Brain microvascular endothelial cell (primary cell): ENCODE data around the gene NGEF.

Source experiments
- DNase-seq: peaks from one replicate; pipeline ENCODE4 v3.0.0-alpha.2; 2020
- H3K27ac ChIP-seq: fragments of 250-450 bp; sonication (Bioruptor Pico); 2 replicates; pipeline ENCODE4 v1.5.1; 2020; ENCODE audit warnings: mild to moderate bottlenecking, moderate library complexity
- H3K27me3 ChIP-seq: fragments of 250-450 bp; sonication (Bioruptor Pico); replicated peaks from 2 replicates; pipeline ENCODE4 v1.5.1; 2020; ENCODE audit warnings: mild to moderate bottlenecking
- H3K36me3 ChIP-seq: fragments of 250-450 bp; sonication (Bioruptor Pico); replicated peaks from 2 replicates; pipeline ENCODE4 v1.5.1; 2020; ENCODE audit warnings: mild to moderate bottlenecking
- H3K4me3 ChIP-seq: 2 replicates; pipeline ENCODE4 v1.5.1; 2011; ENCODE audit warnings: low read depth, mild to moderate bottlenecking, control low read depth, low read length, moderate library complexity
- in situ Hi-C: cut with HindIII; loops from 2 replicates; pipeline ENCODE4 v1.10.0; 2017; ENCODE audit warnings: low sequenced_read_pairs, low pct_ligation_motif_present
- TF ChIP-seq, protein P1 (sequence below): IDR thresholded peaks from 2 replicates; pipeline ENCODE4 v1.5.1; 2011; ENCODE audit warnings: low read depth, mild to moderate bottlenecking, moderate library complexity, low read length, control low read depth, inconsistent platforms; ENCODE audit errors: missing control alignments

The NGEF gene

GRCh38 chr2:232960862-232961261 lies 52.2 kb downstream of the NGEF start:
- H3K4me3 ChIP-seq = no peak overlapping the region
- in situ Hi-C loops = no loop called here
- no peaks in the 10 kb centered on the region for H3K36me3 ChIP-seq
- no peak for DNase-seq
- no peaks in the 10 kb centered on the region for H3K27me3 ChIP-seq
- H3K27ac ChIP-seq = no peak overlapping the region
- TF ChIP-seq, protein P1, sequence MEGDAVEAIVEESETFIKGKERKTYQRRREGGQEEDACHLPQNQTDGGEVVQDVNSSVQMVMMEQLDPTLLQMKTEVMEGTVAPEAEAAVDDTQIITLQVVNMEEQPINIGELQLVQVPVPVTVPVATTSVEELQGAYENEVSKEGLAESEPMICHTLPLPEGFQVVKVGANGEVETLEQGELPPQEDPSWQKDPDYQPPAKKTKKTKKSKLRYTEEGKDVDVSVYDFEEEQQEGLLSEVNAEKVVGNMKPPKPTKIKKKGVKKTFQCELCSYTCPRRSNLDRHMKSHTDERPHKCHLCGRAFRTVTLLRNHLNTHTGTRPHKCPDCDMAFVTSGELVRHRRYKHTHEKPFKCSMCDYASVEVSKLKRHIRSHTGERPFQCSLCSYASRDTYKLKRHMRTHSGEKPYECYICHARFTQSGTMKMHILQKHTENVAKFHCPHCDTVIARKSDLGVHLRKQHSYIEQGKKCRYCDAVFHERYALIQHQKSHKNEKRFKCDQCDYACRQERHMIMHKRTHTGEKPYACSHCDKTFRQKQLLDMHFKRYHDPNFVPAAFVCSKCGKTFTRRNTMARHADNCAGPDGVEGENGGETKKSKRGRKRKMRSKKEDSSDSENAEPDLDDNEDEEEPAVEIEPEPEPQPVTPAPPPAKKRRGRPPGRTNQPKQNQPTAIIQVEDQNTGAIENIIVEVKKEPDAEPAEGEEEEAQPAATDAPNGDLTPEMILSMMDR = no peak

DNA sequence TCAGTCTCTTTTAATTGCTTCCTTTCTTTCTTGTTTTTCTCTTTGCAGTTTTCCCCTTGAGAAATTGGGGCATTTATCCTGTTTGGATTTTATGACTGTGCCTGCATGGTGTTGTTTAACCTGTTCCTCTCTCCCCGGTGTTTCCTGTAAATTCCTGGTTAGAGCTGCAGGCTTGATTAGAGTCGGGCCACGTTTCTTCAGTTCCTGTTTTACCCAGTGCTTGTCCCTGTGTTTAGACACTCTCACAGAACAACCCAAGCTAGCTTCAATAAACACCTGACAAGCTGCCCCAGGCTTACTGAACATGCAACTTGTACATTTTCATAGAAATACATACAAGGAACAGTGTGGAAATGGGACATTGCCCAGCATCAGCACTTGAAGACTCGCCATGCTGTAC lies 53.9 kb downstream of the NGEF start:
- no peak overlapping the region for H3K27ac ChIP-seq
- DNase-seq = no peak
- no peak overlapping the region for H3K4me3 ChIP-seq
- H3K36me3 ChIP-seq = no peaks in the 10 kb centered on the region
- in situ Hi-C loops = no loop called here
- H3K27me3 ChIP-seq = no peaks in the 10 kb centered on the region
- TF ChIP-seq, protein P1 = no peak

DNA sequence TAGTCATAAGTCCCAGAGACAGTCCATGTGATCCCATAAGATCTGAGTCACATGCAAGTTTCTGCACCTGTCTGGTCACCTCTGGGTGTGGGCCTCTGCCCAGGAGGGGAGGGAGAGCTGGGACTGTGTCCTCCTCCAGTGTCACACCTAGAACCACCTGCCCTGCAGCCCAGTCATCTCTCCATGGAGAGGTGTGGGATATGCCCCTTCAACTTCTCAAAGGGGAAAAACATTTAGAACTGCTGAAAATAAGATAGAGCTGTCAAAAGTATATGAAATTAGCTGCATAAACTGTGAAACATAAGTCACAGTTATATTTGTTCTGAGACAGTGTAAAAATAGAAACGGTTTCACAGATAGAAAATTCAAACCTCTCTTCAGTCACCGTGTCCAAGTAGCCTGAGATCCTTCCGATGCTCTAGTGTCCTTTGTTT lies 55.4 kb downstream of the NGEF start:
- Histone ChIP-seq H3K36me3 (no peaks in the 10 kb centered on the region), H3K27me3 (no peaks in the 10 kb centered on the region), H3K4me3 (no peak overlapping the region), H3K27ac (no peak overlapping the region)
- no peak for DNase-seq
- in situ Hi-C loops = no loop called here
- TF ChIP-seq, protein P1 = no peak

GRCh38 chr2:232955856-232956255 lies 57.2 kb downstream of the NGEF start:
- no peak overlapping the region for H3K4me3 ChIP-seq
- TF ChIP-seq, protein P1 = no peak
- no peak for DNase-seq
- H3K36me3 ChIP-seq = no peaks in the 10 kb centered on the region
- H3K27ac ChIP-seq = no peak overlapping the region
- H3K27me3 ChIP-seq = no peaks in the 10 kb centered on the region
- in situ Hi-C loops = no loop called here

DNA sequence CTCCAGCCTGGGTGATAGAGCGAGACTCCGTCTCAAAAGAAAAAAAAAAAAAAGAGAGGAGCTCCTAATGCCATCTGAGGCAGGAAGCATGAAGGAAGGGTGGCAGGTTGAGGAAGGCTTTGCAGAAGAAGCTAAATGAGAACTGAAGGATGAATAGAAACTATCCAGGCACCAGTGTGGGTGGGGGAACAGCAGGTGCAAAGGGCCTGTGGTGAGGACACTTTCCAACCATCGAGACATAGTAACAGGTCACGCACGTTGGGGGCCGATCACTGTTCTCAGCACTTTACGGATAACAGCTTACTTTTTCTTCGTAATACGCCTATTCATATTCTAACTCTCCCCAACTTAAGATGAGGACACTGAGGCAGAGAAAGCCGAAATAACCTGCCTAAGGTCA lies 58.4 kb downstream of the NGEF start:
- in situ Hi-C loops = no loop called here
- TF ChIP-seq, protein P1 = no peak
- no peak overlapping the region for H3K27ac ChIP-seq
- no peak for DNase-seq
- H3K4me3 ChIP-seq = no peak overlapping the region
- H3K36me3 ChIP-seq = no peaks in the 10 kb centered on the region
- H3K27me3 ChIP-seq = no peaks in the 10 kb centered on the region

GRCh38 chr2:232951891-232952290 lies 61.2 kb downstream of the NGEF start:
- peak; percentile 12 for DNase-seq
- no peak overlapping the region for H3K27ac ChIP-seq
- in situ Hi-C loops = no loop called here
- TF ChIP-seq, protein P1 = no peak
- H3K36me3 ChIP-seq = no peaks in the 10 kb centered on the region
- H3K27me3 ChIP-seq = no peaks in the 10 kb centered on the region
- H3K4me3 ChIP-seq = no peak overlapping the region
